ENCODE data around the gene NTSR1. TPM values are rescaled to one million over a fixed set of nuclear protein-coding genes. Genes with fewer than 3 reads are reported as not detected.

NTSR1 gene
- total and polyA plus RNA-seq, 4 donors, result 0.03 to 0.33 (median 0.08) TPM; not detected in 1

DNA sequence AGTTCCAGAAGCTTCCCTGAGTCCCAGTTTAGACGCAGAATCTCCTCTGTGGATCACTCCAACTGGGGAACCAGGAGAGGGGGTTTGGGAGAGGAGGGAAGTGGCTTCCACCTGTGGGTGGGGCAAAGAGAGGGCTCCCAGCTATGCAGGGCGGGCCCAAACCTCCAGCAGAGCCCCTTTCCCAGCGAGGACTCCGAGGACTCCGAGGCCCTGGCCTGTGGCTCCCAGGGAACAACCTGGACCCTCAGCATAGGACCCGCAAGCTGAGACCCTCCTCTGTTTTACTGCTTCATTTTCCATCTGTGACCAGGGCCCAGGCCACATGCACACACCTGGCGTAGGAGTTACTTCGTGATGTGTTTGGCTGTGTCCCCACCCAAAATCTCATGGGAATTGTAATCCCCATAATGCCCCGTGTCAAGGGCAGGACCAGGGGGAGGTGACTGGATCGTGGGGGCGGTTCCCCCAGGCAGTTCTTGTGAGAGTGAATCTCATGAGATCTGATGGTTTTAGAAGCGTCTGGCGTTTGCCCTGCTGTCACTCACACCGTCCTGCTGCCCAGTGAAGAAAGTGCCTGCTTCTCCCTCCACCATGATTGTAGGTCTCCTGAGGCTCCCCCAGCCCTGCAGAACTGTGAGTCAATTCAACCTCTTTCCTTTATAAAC, 27.9 kb downstream of the NTSR1 start (continued):
- TF ChIP-seq, protein P1, sequence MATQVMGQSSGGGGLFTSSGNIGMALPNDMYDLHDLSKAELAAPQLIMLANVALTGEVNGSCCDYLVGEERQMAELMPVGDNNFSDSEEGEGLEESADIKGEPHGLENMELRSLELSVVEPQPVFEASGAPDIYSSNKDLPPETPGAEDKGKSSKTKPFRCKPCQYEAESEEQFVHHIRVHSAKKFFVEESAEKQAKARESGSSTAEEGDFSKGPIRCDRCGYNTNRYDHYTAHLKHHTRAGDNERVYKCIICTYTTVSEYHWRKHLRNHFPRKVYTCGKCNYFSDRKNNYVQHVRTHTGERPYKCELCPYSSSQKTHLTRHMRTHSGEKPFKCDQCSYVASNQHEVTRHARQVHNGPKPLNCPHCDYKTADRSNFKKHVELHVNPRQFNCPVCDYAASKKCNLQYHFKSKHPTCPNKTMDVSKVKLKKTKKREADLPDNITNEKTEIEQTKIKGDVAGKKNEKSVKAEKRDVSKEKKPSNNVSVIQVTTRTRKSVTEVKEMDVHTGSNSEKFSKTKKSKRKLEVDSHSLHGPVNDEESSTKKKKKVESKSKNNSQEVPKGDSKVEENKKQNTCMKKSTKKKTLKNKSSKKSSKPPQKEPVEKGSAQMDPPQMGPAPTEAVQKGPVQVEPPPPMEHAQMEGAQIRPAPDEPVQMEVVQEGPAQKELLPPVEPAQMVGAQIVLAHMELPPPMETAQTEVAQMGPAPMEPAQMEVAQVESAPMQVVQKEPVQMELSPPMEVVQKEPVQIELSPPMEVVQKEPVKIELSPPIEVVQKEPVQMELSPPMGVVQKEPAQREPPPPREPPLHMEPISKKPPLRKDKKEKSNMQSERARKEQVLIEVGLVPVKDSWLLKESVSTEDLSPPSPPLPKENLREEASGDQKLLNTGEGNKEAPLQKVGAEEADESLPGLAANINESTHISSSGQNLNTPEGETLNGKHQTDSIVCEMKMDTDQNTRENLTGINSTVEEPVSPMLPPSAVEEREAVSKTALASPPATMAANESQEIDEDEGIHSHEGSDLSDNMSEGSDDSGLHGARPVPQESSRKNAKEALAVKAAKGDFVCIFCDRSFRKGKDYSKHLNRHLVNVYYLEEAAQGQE (IDR thresholded peaks at IDR 0.05), result no peak

DNA sequence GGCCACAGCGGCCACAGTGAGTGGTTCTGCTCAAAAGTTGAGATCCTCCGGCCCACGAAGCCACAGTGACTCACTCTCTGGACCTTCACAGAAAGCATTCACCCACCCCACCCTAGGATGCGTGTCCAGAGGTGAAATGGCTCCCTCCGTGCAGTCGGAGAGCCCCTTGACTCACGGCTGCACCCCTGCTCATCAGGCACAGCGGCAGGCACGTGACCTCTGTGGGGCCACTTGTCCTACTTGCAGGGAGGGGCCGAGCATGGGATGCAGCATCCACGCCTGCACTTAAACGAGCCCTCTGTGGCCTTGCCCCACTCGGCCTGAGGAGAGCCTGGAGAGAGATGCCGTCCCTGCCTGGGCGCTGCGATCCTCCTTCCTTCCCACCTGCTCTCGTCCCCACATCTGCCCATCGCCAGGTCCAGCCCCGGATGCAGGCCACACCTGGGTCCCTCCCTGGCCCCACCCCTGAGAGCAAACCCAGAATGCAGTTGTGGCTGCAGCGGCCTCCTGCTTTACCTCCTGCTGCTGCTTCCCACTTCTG, 28.7 kb downstream of the NTSR1 start:
- TF ChIP-seq, protein P1 (IDR thresholded peaks at IDR 0.05), result no peak
- TF ChIP-seq HNF4A (conservative IDR thresholded peaks at IDR 0.05) (no peak), RAD21 (IDR thresholded peaks at IDR 0.05) (no peak), YY1 (IDR thresholded peaks at IDR 0.05) (no peak), GABPA (IDR thresholded peaks at IDR 0.05 in 1 of 2, conservative IDR thresholded peaks at IDR 0.05 in 1 of 2) (no peak), RXRA (IDR thresholded peaks at IDR 0.05) (no peak), NR2F2 (IDR thresholded peaks at IDR 0.05) (no peak), JUND (IDR thresholded peaks at IDR 0.05) (no peak), HNF4G (IDR thresholded peaks at IDR 0.05) (no peak), FOXA2 (IDR thresholded peaks at IDR 0.05) (no peak)
- TF ChIP-seq, protein P2, sequence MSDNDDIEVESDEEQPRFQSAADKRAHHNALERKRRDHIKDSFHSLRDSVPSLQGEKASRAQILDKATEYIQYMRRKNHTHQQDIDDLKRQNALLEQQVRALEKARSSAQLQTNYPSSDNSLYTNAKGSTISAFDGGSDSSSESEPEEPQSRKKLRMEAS (IDR thresholded peaks at IDR 0.05), result no peak
- TF ChIP-seq, protein P3, sequence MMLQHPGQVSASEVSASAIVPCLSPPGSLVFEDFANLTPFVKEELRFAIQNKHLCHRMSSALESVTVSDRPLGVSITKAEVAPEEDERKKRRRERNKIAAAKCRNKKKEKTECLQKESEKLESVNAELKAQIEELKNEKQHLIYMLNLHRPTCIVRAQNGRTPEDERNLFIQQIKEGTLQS (IDR thresholded peaks at IDR 0.05), result no peak
- TF ChIP-seq, protein P4, sequence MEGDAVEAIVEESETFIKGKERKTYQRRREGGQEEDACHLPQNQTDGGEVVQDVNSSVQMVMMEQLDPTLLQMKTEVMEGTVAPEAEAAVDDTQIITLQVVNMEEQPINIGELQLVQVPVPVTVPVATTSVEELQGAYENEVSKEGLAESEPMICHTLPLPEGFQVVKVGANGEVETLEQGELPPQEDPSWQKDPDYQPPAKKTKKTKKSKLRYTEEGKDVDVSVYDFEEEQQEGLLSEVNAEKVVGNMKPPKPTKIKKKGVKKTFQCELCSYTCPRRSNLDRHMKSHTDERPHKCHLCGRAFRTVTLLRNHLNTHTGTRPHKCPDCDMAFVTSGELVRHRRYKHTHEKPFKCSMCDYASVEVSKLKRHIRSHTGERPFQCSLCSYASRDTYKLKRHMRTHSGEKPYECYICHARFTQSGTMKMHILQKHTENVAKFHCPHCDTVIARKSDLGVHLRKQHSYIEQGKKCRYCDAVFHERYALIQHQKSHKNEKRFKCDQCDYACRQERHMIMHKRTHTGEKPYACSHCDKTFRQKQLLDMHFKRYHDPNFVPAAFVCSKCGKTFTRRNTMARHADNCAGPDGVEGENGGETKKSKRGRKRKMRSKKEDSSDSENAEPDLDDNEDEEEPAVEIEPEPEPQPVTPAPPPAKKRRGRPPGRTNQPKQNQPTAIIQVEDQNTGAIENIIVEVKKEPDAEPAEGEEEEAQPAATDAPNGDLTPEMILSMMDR (IDR thresholded peaks at IDR 0.05; ENCODE audit: low read depth, low read length, missing input control), result no peak
- no peak overlapping the region for H3K27ac ChIP-seq (ENCODE audit: low read depth in 1 of 2, low read length in 2 of 2)
- H3K4me3 ChIP-seq (ENCODE audit: low read depth in 1 of 3, low read length in 3 of 3), result no peak overlapping the region
- no peak overlapping the region for H3K9ac ChIP-seq (ENCODE audit: low read depth in 1 of 2, low read length in 2 of 2)
- no peaks in the 10 kb centered on the region for H3K9me3 ChIP-seq (ENCODE audit: control insufficient read depth in 4 of 4, low read length in 3 of 4)
- no peak for DNase-seq (ENCODE audit: low spot score)
- 80% methylated on average over 20 of the region's 20 CpGs for WGBS
- no peaks in the 10 kb centered on the region for H3K4me1 ChIP-seq (ENCODE audit: control insufficient read depth in 4 of 4, insufficient read depth in 4 of 4, low read length in 3 of 4)
- H3K36me3 ChIP-seq (ENCODE audit: control insufficient read depth in 4 of 4, insufficient read depth in 3 of 4, low read depth in 1 of 4, low read length in 3 of 4), result no peaks in the 10 kb centered on the region
- no peaks in the 10 kb centered on the region for H3K27me3 ChIP-seq (ENCODE audit: control insufficient read depth in 4 of 4, insufficient read depth in 4 of 4, low read length in 3 of 4)
